T47D (cell line): ENCODE data around the gene RRP36.

Experiments used
- DNase-seq, 2 experiments: peaks; one replicate each; pipeline versions ENCODE4 v3.0.0 to v3.0.0-alpha.2; 2011 to 2012; ENCODE audit warnings: low read depth in 1 of 2, low spot score in 1 of 2
- JUND ChIP-seq: IDR thresholded peaks from 2 replicates; pipeline ENCODE4 v1.6.1; 2012; ENCODE audit warnings: low read depth
- in situ Hi-C: cut with HindIII; loops from 2 replicates; pipeline ENCODE4 v1.10.0; 2016; ENCODE audit warnings: low sequenced_read_pairs, low pct_unique_long_range_greater_than_20kb

RRP36 gene

DNA sequence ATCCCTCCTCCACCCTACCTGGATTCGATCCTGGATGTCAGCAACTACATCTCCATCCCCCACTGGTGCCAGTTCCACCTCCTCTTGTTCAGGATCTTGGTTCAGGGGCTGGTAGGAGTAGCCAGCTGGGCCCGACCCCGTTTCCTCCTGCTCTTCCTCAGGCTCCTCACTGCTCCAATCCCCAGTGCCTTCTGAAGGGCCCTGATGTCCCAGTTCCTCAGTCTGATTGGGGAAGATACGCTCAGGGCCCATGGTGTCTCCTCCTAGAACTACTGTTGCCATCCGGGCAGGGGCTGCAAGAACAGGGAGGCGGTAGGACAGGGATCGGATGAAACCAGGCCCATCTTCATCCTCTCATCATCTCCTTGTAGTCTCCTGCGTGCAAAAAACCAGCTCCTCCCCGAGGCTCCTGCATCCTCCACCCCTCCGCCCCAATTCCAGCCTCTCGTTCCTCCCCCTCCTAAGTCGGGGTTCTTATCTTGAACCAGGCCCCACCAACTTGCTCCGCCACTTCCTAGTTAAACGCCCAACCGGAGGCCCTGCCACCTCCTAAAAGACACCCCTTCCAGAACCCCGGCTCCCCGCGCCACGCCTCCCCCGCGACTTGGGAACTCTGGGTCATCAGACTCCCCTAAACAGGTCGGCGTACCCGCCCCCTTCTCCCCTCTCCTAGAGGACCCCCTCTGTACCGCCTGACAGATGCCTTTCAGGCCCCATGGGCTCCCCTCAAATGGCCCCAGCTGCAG, 8.2 kb upstream of the RRP36 start:
- DNase-seq, result no peak

DNA sequence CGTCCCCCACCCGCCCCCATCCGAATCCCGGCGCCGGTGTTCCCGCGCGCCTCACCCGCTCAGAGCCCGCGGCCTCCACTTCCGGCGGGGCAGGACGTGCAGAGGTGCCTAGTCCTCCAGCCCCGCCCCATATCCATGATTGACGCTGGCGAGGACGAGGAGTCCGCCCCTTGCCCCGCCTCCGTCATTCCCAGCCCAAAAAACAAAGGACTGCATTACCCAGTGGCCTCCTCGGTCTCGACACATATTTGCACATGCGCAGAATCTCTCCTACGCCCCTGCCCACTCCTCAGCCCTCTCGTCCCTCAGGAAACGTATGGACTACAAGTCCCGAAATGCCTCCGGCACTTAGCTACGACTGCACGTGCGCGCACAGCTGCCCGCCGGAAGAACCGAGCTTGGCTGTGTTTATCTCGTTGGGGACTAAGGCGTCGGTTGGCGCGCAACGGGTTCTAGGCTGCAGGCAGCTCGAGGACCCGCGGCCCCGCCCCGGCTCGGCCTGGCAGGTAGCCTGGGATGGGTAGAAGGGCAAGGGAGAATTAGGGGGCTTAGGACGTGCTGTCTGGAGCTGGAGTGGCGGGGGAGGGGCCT, 7.5 kb upstream of the RRP36 start, which contains the start of the genes KLHDC3 and MEA1:
Gene KLHDC3 (plus strand): TSS at position 407 of the 591 bp plus-strand sequence. CDS start 2,944 bp downstream, outside the sequence.
Gene MEA1 (minus strand): TSS at position 104 of the 591 bp plus-strand sequence. CDS start 133 bp downstream, outside the sequence.
- DNase-seq, result peak; percentile 97 to 100
- in situ Hi-C loops, result no loop called here
- no peak for TF ChIP-seq JUND

More for the DNA sequence above, 8.2 kb upstream of the RRP36 start:
- in situ Hi-C loops, result no loop called here
- TF ChIP-seq JUND, result no peak

DNA sequence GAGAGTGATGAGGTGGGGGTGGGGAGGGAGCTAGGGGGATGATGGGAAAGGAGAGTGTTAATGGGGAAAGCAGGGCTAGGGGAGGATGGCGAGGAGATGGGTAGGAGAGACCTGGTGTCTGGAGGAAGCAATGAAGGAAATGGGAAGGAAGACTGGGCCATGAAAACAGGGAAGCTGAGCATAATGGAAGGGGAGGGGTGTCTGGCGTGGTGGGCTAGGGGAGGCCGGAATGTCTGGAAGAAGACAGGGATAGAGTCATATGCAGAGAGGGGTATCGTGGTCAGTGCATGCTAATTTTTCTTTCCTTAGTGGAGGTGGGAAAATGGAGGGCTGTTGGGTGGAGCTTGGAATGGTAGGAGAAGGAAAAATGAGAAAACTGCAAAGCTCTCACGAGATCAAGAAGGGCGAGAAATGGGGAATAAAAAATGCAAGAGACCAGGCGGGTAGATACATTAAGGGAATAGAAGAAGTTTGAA, 7.0 kb upstream of the RRP36 start:
- DNase-seq, result peak; percentile 23 to 25
- no peak for TF ChIP-seq JUND
- in situ Hi-C loops, result no loop called here

DNA sequence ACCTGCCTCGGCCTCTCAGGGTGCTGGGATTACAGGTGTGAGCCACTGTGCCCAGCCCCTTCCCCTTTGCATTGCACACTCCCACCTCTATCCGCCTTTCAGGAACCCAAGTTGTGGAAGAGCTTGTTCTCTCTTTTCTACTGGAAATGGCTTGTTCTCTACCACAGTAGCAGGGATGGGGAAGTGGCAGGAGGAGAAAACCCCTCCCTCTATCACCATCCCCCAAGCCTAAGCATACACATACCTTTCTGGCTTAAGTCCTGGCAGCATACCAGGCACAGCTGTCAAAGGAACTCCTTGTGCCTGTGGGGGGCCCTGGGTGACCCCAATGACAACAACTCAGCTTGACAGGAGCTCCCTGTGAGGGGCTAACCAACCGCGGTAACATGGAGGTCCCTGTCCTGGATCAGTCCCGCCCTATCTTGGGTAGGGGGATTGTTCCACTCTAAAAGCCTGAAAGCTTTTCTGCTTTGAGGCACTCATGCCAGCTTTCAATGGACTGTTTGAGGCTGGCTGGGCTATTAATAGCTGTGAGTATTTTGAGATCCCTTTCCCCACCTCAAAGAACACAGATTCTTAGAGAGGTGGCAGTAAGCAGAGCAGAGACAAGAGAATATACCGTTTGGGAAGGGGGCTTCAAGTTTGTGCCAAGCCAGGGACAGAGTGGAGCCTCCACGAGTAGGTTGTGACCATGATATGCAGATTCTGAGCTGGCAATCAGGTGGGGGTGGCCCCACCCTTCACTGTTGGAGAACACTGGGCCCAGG, 5.1 kb upstream of the RRP36 start:
- no peak for DNase-seq
- in situ Hi-C loops, result no loop called here
- no peak for TF ChIP-seq JUND

DNA sequence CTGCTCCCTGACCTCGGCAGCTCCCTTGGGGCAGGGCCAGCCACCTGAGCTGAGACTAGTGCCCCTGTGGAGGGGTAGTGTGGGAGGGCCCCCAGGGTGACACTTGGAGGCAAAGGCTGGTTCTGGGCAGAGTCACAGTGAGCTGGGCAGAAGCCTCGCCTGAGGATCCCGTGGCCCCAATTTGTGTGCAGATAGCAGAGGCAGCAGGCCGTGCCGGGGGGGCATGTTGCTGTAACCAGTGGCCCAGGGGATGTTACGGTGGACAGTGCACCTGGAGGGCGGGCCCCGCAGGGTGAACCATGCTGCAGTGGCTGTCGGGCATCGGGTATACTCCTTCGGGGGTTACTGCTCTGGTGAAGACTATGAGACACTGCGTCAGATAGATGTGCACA, 4.5 kb upstream of the RRP36 start:
- DNase-seq, result no peak
- in situ Hi-C loops, result no loop called here
- TF ChIP-seq JUND, result no peak

DNA sequence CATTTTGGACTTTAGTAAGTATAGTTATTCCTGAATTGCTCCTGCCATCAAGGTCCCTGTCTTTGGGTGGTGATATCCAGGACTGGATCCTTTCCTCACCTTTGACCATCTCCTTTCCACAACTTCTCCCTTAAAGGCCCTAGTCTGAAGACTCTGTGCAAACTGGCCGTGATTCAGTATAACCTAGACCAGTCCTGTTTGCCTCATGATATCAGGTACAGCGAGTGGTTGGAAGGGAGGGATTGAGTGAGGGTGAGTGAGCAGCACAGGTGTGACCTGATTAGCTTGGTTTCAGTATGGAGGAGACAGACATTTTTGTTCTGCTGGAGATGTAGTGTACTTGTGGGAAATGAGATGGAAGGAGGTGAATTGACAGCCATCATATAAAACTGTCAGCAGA, 2.3 kb upstream of the RRP36 start:
- DNase-seq, result no peak
- in situ Hi-C loops, result no loop called here
- TF ChIP-seq JUND, result no peak

DNA sequence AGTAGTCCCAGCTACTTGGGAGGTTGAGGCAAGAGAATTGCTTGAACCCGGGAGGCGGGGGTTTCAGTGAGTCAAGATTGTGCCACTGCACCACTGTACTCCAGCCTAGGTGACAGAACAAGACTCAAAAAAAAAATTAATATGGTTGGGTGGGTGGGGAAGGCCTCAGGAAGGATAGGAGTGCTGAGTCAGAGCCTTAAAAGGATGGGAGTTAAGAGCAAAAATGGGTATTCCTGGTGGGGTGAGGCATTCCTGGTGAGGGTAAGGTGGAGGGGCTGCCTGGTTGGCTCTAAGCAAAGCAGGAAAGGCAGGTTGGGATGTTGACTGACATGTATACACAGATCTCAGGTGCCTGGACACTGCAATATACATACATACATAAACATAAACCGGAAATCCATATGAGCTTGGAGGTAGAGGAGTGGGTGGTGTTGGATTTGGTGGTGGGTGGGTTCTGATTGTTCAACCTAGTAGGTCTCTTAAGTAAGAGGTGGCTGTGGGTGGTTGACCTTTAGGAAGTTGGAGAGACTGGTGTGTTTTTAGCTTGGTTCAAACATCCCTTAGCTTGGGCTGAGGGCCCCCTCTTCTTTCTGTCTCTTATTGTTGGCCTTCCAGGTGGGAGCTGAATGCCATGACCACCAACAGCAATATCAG, 1.2 kb upstream of the RRP36 start:
- DNase-seq, result no peak
- no peak for TF ChIP-seq JUND
- in situ Hi-C loops, result no loop called here

DNA sequence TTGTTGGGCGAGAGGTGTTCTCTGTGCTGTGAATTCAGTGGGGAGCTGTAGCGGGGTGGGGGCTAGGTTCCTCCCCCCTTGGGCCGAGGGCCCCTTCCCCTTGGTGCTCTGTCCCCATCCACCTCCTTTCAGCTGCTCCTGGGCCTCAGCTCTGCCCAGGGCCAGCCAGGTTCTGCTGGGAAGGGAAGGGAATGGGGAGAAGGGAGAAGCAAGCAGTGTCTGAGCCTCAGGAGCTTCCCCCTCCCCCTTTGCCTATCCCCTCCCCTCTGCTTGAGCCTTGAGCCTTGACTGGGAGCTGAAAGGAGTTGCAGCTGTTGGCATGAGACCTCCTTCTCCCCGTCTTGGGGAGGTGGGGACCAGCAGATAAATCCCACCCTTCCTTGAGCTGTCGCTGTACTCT, 576 bp upstream of the RRP36 start:
- no peak for DNase-seq
- in situ Hi-C loops, result no loop called here
- no peak for TF ChIP-seq JUND

DNA sequence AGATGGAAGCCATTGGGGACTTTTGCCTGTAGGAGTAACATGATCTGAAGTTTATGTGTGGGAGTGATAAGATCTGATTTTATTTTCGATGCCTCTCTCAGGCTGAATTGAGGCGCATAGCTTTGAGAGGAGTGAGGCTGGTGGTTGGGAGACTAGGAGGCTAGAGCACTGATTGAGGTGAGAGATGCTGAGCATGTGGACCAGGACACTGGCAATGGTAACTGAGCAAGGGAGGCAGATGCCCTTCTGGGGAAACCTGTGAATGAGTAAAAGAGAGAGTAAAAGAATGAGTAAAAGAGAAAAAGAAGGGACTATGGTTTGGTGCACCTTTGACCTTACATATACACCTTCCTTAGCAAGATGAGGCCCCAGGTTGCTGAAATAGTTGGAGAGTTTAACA, 3.0 kb downstream of the RRP36 start:
- no peak for TF ChIP-seq JUND
- no peak for DNase-seq
- in situ Hi-C loops, result no loop called here

DNA sequence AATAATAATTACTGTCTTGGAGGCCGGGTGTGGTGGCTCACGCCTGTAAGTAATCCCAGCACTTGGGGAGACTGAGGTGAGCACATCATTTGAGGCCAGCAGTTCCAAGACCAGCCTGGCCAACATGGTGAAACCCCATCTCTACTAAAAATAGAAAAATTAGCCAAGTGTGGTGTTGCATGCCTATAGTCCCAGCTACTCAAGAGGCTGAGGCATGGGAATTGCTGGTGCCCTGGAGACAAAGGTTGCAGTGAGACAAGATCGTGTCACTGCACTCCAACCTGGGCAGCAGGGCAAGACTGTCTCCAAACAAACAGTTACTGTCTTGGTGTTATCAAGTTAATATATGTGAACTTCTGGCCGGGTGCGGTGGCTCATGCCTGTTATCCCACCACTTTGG, 4.9 kb downstream of the RRP36 start:
- in situ Hi-C loops, result no loop called here

DNA sequence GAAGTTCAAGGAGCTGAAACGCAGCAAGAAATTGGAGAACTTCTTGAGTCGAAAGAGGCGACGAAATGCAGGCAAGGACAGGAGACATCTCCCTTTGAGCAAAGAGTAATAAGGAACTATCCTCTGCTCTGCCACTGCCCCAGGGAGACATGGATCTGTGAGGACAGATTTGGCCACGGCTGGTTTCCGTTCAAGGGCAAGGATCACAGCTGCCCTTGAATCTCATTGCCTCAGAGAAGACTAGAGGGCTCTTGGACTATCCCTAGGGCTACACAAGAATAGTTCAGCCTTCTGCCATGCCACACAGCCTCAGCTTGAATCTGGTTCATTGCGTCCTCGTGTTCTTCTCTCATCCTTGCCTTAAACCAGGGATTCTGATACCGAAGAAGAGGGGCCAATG, 7.7 kb downstream of the RRP36 start:
- in situ Hi-C loops, result no loop called here
- no peak for TF ChIP-seq JUND

More for the DNA sequence above, 4.9 kb downstream of the RRP36 start:
- TF ChIP-seq JUND, result no peak
- no peak for DNase-seq

DNA sequence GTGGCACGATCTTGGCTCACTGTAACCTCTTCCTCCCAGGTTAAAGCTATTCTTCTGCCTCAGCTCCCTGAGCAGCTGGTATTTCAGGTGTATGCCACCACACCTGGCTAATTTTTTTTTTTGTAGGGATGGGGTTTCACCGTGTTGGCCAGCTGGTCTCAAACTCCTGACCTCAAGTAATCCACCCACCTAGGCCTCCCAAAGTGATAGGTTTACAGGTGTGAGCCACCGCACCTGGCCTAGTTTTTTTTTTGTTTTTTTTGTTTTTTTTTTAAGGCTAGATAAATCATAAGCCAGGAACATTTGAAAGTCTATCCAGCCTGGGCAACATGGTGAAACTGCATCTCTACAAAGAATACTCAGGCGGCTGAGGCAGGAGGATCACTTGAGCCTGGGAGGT, 10.9 kb downstream of the RRP36 start:
- in situ Hi-C loops, result no loop called here

More for the DNA sequence above, 7.7 kb downstream of the RRP36 start:
- no peak for DNase-seq

More for the DNA sequence above, 10.9 kb downstream of the RRP36 start:
- no peak for DNase-seq
- TF ChIP-seq JUND, result no peak
